Measurements from ENCODE around the gene SET. TPM values are rescaled to one million over a fixed set of nuclear protein-coding genes. Genes with fewer than 3 reads are reported as not detected.

Gene SET
- total and polyA plus RNA-seq, 2 of the 13 experiments (the other 11 are each of a cell fraction or from before 2014, with no cell fraction given): 94.2 to 611 TPM

GRCh38 chr9:128684325-128685199 is 4.5 kb upstream of the SET start (continued):
- peak; percentile 26 for TF ChIP-seq SRSF1 (optimal IDR thresholded peaks at IDR 0.05; ENCODE audit: low read depth, low read length)
- 0 out of 2 replicates have a peak, but pooled peaks have one; percentile 32 for TF ChIP-seq AKAP8 (CRISPR knock-in tag; IDR thresholded peaks at IDR 0.05)
- no peak for TF ChIP-seq ZNF569 (CRISPR knock-in tag; IDR thresholded peaks at IDR 0.05; ENCODE audit: borderline replicate concordance)
- TF ChIP-seq ZNF557 (CRISPR knock-in tag; IDR thresholded peaks at IDR 0.05): no peak
- TF ChIP-seq ARNT (IDR thresholded peaks at IDR 0.05): no peak
- TF ChIP-seq POGZ (CRISPR knock-in tag; IDR thresholded peaks at IDR 0.05): no peak; the same call in 1 of the 2 replicates
- TF ChIP-seq ZNF18 (CRISPR knock-in tag; IDR thresholded peaks at IDR 0.05; ENCODE audit: insufficient replicate concordance): no peak
- no peak for TF ChIP-seq KLF16 (CRISPR knock-in tag; IDR thresholded peaks at IDR 0.05)
- peak; percentile 43 to 78; a peak in 3 of 4 replicates for TF ChIP-seq POLR2A (IDR thresholded peaks at IDR 0.05; ENCODE audit: insufficient read depth in 1 of 2, low read depth in 2 of 2, low read length in 2 of 2)
- no peak for TF ChIP-seq CREM (IDR thresholded peaks at IDR 0.05)
- no peak for TF ChIP-seq CREM (CRISPR knock-in tag; IDR thresholded peaks at IDR 0.05)
- TF ChIP-seq POGK (CRISPR knock-in tag; conservative IDR thresholded peaks at IDR 0.05): 0 out of 2 replicates have a peak, but pooled peaks have one; percentile 32
- TF ChIP-seq ZNF264 (CRISPR knock-in tag; IDR thresholded peaks at IDR 0.05): no peak
- TF ChIP-seq NFIC (IDR thresholded peaks at IDR 0.05; ENCODE audit: low read length): no peak
- TF ChIP-seq, protein P1, sequence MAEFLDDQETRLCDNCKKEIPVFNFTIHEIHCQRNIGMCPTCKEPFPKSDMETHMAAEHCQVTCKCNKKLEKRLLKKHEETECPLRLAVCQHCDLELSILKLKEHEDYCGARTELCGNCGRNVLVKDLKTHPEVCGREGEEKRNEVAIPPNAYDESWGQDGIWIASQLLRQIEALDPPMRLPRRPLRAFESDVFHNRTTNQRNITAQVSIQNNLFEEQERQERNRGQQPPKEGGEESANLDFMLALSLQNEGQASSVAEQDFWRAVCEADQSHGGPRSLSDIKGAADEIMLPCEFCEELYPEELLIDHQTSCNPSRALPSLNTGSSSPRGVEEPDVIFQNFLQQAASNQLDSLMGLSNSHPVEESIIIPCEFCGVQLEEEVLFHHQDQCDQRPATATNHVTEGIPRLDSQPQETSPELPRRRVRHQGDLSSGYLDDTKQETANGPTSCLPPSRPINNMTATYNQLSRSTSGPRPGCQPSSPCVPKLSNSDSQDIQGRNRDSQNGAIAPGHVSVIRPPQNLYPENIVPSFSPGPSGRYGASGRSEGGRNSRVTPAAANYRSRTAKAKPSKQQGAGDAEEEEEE (CRISPR knock-in tag; IDR thresholded peaks at IDR 0.05; ENCODE audit: borderline replicate concordance): 0 out of 2 replicates have a peak, but pooled peaks have one; percentile 51
- TF ChIP-seq ZNF343 (CRISPR knock-in tag; IDR thresholded peaks at IDR 0.05): peak; percentile 67; the same call in 1 of the 2 replicates
- TF ChIP-seq SMC3 (IDR thresholded peaks at IDR 0.05; ENCODE audit: low read length): no peak
- TF ChIP-seq ZNF121 (CRISPR knock-in tag; IDR thresholded peaks at IDR 0.05): no peak
- no peak for TF ChIP-seq SP5 (CRISPR knock-in tag; IDR thresholded peaks at IDR 0.05; ENCODE audit: borderline replicate concordance, low read depth)
- TF ChIP-seq ZBTB34 (CRISPR knock-in tag; IDR thresholded peaks at IDR 0.05): no peak
- TF ChIP-seq NAIF1 (CRISPR knock-in tag; IDR thresholded peaks at IDR 0.05; ENCODE audit: borderline replicate concordance): 0 out of 2 replicates have a peak, but pooled peaks have one; percentile 12
